ENCODE measurements around the gene GASK1B.

The GASK1B gene

DNA sequence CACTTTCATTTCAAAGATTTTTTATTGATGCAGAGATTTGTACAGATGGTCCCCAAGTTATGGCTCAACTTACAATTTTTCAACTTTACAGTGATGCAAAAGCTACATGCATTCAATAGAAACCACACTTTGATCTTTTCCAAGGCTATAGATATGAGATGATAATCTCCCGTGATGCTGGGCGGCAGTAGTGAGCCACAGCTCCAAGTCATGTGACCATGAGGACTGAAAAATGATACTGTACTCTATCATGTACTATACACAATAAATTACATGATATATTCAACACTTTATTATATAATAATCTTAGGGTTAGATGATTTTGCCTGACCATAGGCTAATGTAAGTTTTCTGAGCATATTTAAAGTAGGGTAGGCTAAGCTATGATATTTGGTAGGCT is 14.0 kb upstream of the GASK1B start:
- no peak for DNase-seq

DNA sequence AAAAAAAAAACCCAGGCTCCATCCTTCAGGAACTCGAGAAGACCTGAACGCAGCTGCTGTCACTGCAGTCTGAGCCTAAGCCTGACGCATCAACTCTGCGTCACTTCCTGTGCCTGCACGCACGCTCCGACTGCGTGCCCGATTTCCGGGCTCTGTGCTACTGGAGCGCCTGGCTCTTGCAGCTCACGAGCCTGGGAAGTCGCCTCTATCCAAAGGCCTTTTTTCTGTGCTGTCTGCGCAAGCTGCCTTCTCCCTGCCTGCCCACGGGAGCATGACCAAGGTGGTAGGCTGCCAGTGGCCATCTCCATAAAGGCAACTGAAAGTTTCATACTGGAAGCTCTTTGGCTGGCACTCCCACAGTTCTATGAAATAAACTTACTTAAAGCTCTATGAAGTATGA is 9.9 kb upstream of the GASK1B start:
- DNase-seq = peak in 6 of 56 donors; percentile 2 to 27 (median 20)

GRCh38 chr4:158181906-158182305 is 9.1 kb upstream of the GASK1B start:
- no peak for DNase-seq

- no peak for DNase-seq
Observed at GRCh38 chr4:158179465-158179864, 6.6 kb upstream of the GASK1B start.

DNA sequence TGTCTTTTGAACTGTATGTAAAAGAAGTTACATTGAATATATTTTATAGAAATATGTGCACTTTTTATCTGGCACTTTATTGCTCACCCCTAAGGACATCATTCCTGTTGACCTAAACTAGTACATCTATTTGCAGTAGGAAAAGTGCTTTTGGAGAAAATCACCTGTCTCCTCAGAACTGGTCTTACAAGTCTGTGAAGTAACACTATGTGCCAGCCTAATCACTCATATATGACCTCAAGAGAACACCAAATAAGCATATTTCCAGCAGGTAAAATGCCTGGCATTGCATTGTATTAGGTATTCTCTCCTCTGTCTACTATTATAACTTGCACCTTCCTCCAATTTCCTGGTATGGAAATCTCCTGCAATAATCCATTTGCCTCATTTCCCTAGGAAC is 4.0 kb upstream of the GASK1B start:
- no peak for DNase-seq

DNA sequence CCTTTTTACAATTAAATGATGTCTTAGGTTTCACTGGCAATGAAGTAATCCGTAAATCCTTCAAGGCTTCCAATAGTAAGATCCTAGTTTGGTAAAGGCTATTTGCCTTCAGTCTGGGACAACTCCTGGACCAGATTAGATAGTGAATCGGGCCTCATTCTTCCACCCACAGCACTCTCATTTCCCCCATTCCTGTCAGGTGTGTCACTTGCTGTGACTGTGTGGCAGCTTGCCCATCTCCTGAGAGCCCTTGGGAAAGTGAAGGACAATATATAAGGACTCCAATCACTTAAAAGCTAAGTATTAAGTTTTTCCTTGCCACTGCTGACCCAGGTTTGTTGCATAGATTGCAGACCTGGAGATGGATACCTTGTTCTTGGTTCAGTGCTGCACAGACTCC is 3.3 kb upstream of the GASK1B start:
- no peak for DNase-seq

- peak in 5 of 56 donors; percentile 11 to 43 (median 22) for DNase-seq
Observed at GRCh38 chr4:158170691-158171561, 1.9 kb downstream of the GASK1B start.

- DNase-seq = peak in 3 of 56 donors; percentile 11 to 32 (median 17)
Observed at GRCh38 chr4:158169931-158170690, 2.7 kb downstream of the GASK1B start.

DNA sequence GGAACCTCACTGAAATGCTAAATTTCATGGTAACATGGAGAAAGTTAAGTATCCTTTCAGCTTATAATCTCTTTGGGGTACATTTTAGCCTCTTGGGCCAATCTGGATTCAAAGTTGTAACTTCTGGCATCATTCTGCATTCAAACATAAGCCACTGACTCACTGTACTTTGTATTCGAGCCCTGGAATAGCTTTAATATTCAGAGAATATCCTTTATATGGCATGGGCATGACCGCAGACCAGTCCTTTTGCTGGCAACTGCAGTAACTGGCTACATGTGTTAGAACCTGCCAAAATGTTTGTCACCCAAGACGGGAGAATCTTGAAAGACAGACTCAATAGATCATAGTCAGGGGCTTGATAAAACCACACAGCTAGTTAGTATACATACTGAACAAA is 3.3 kb downstream of the GASK1B start:
- no peak for DNase-seq

- no peak for DNase-seq
Observed at GRCh38 chr4:158168606-158169005, 4.2 kb downstream of the GASK1B start.

DNA sequence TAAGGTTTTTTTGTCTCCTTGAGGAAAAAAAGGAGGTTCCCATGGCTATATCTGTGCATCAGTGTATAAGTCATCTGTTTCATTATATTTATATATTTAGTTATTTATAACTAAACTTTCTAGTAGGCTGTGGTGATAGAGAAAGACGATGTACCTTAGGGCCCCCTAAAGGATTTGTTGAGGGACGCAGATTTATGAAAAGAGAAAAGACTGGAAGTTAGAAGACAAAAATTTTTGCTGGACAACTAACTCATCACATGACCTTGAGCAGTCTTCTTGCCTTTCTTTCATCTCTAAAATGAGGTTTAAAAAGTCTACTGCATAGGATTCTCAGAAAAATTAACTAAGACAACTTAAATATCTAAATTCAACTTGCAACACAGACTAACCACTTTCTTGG is 6.1 kb downstream of the GASK1B start:
- DNase-seq = no peak

DNA sequence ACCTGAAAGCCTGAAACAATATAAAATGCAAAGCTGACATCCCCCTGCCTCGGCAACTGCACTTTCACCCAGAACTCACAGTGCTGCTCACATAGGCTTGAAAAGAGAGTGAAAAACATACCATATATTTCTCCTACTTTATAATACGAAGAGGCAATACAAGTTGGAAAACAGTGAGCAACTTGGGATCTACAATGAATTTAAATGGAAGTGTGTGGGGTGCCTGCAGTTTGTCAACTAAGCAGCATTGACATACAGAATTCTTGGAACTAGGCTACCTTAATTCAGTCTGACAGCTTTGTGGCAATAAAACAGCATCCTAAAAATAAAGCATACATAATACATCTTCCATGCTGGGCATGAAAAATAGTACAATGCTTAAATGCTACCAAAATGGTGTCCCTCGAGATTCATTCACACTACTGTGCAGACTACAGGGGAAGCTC is 8.0 kb downstream of the GASK1B start:
- DNase-seq = no peak

- peak in 7 of 56 donors; percentile 3 to 54 (median 37) for DNase-seq
Observed at GRCh38 chr4:158163941-158164767, 8.7 kb downstream of the GASK1B start.

DNA sequence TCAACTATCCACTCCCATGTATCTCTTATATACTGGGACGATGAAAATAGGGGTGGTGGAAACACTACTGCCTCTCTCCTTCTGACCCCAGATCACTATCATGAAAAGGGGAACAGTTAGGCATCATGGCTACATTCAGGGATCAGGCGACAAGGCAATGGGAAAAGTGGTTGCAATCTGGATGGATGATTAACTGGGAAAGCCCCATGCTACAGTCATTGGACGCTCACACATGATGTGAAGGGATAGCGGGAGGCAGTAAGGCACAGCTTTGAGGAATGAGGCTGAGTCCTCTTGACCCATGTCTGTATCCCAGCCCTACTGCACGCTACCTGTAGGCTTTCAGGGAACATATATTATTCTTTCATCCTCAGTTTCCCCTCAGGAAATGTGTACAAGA is 10.2 kb downstream of the GASK1B start:
- DNase-seq = no peak

- DNase-seq = no peak
Observed at GRCh38 chr4:158161551-158162354, 11.1 kb downstream of the GASK1B start.

GRCh38 chr4:158159718-158160094 is 13.1 kb downstream of the GASK1B start:
- peak in 1 of 56 donors; percentile 26 for DNase-seq

DNA sequence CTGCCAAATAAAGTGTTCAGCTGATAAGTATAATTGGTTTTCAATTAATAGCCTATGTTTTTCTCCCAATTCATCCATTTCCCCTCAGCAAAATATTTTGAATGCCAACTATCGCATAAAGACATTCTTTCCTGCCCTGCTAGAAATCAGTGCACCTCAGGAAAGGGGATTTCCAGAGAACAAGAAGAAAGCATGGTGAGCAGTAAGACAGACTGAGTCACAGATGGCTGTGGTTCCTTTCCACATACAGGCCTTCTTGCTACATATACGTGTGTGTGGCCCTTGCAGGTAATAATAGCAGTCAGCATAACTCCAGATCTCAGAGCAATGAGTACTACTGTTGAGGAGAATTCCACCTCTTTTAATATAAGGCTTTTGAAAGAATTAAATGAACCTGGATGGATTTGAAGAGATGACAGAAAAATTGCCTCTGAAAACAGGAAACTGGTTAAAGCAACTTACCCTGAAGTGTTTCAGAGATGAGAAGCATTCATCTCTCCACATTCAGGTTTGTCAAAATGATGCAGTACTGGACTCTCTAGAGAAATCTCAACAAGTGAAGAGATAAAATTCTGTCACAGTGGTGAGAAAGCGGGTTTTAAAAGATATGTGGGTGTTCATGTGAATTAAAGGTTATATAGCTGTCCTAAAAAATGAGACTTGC is 13.6 kb downstream of the GASK1B start:
- DNase-seq = no peak

GRCh38 chr4:158157412-158157811 is 15.4 kb downstream of the GASK1B start:
- DNase-seq = no peak

DNA sequence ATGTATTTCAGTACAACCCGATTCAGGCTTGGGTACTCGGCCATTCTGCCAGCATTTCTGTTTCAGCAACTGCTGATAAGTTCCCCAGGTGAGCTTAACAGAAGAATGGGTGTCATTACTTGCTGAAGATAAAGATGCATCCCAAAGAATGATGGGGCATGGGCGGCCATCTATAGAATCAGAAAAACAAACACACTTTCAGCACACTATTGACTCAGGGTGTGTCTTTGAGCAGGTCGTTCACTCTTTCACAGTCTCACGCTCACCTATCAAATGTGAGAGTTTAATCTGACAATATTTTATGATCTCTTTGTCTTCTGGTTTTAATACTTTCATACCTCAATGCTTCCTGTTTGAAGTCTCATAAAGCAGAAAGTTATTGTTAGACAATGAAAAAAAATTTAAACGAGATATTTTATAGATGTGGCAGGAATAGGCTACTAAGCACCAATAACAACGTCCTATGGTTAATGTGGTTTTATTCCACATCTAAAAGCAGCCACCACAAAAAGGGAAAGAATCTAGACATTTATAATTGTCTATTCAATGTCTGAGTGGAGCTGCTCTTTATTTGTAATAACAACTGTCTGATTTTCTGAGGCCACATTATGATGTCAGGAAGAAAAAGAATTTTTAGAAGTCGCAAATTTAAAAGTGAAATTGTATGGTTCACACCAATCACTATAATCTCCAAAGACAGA is 17.0 kb downstream of the GASK1B start:
- DNase-seq = no peak

DNA sequence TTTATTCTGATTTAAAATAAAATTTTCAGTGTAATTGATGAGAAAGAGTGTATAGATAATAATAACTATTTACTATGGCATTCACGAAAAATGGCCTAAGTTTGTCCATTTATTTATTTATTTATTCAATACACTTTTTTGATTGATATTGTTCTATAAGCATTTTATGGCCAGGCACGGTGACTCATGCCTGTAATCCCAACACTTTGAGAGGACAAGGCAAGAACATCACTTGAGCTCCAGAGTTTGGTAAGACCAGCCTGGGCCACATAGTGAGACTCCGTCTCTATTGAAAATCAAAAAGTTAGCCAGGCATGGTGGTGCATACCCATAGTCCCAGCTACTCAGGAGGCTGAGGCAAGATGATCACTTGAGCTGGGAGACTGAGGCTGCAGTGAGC is 25.7 kb downstream of the GASK1B start:
- no peak for DNase-seq

Measured in nucleus accumbens (tissue), 56 donors.